IMR-90 (cell line): Measurements from ENCODE around the gene PAPSS2. TPM values are rescaled to one million over a fixed set of nuclear protein-coding genes. Genes with fewer than 3 reads are reported as not detected.

ENCODE experiments used
- ATAC-seq: fragments of 200-7000 bp; cut with Tn5 transposase; 2 replicates; pipeline ENCODE4 v1.9.1; 2020; ENCODE audit warnings: low read depth, mild to moderate bottlenecking, moderate library complexity
- BruUV-seq: library from RNA; stranded (reverse); fragments of 400-500 nt; replicated peaks from 2 replicates; lab custom pipeline; 2021; lab: Mats Ljungman, UMichigan
- CTCF ChIA-PET: fragments of 300-600 bp; formaldehyde crosslinking; extraction: SDS; loops from one replicate; lab custom pipeline; 2021; ENCODE audit warnings: antibody characterized with exemption; lab: Yijun Ruan, JAX
- POLR2A ChIA-PET: fragments of 300-600 bp; sonication (Branson Sonifier 250); formaldehyde crosslinking; loops from one replicate; lab custom pipeline; 2022; ENCODE audit warnings: antibody characterized with exemption; ENCODE audit not compliant: unreplicated experiment; lab: Charles Lee
- DNase-seq: peaks from one replicate; pipeline ENCODE4 v3.0.0; 2013
- H2AFZ ChIP-seq: replicated peaks from 2 replicates; pipeline ENCODE3; 2013; ENCODE audit warnings: low read length, mild to moderate bottlenecking; ENCODE audit not compliant: poor library complexity
- H2AK5ac ChIP-seq: 2 replicates; pipeline ENCODE4 v1.6.1; 2013; ENCODE audit warnings: low read depth, low read length, inconsistent platforms
- H2AK9ac ChIP-seq: replicated peaks from 2 replicates; pipeline ENCODE3; 2013; ENCODE audit warnings: mild to moderate bottlenecking, low read depth, low read length, moderate library complexity; ENCODE audit not compliant: poor library complexity
- H2BK120ac ChIP-seq: 2 replicates; pipeline ENCODE4 v1.6.1; 2013; ENCODE audit warnings: low read depth, low read length, inconsistent platforms
- H2BK15ac ChIP-seq: 3 replicates; pipeline ENCODE4 v1.6.1; 2013; ENCODE audit warnings: low read depth, low read length, inconsistent platforms
- H2BK20ac ChIP-seq: 2 replicates; pipeline ENCODE4 v1.6.1; 2013; ENCODE audit warnings: low read depth, mild to moderate bottlenecking, inconsistent platforms, low read length, moderate library complexity
- H2BK5ac ChIP-seq: 2 replicates; pipeline ENCODE4 v1.6.1; 2013; ENCODE audit warnings: mild to moderate bottlenecking, low read depth, low read length, inconsistent platforms; ENCODE audit not compliant: poor library complexity, severe bottlenecking
- H3K14ac ChIP-seq: replicated peaks from 2 replicates; pipeline ENCODE4 v1.6.1; 2013; ENCODE audit warnings: low read depth, low read length, inconsistent platforms
- H3K18ac ChIP-seq: 2 replicates; pipeline ENCODE4 v1.6.1; 2013; ENCODE audit warnings: low read depth, low read length, control low read depth
- H3K23ac ChIP-seq: 2 replicates; pipeline ENCODE4 v1.6.1; 2013; ENCODE audit warnings: low read depth, low read length, inconsistent platforms
- H3K27ac ChIP-seq: 2 replicates; pipeline ENCODE4 v1.5.1; 2013; ENCODE audit warnings: mild to moderate bottlenecking, control low read depth, low read length; ENCODE audit not compliant: insufficient read depth
- H3K27me3 ChIP-seq: 2 replicates; pipeline ENCODE4 v1.6.1; 2013; ENCODE audit warnings: low read length; ENCODE audit not compliant: control insufficient read depth, insufficient read depth
- H3K36me3 ChIP-seq: 2 replicates; pipeline ENCODE4 v1.6.1; 2013; ENCODE audit warnings: low read length, mixed read lengths; ENCODE audit not compliant: control insufficient read depth, insufficient read depth
- H3K4ac ChIP-seq: 2 replicates; pipeline ENCODE4 v1.6.1; 2013; ENCODE audit warnings: low read depth, low read length, inconsistent platforms
- H3K4me1 ChIP-seq: 2 replicates; pipeline ENCODE4 v1.6.1; 2013; ENCODE audit warnings: low read length, mixed read lengths; ENCODE audit not compliant: control insufficient read depth, insufficient read depth
- H3K4me2 ChIP-seq: 2 replicates; pipeline ENCODE4 v1.6.1; 2013; ENCODE audit warnings: low read depth, mild to moderate bottlenecking, control low read depth, low read length, moderate library complexity
- H3K4me3 ChIP-seq: 2 replicates; pipeline ENCODE4 v1.5.1; 2013; ENCODE audit warnings: low read depth, mild to moderate bottlenecking, control low read depth, low read length, moderate library complexity; ENCODE audit not compliant: insufficient read depth
- H3K56ac ChIP-seq: 2 replicates; pipeline ENCODE4 v1.6.1; 2013; ENCODE audit warnings: low read length, inconsistent platforms; ENCODE audit not compliant: insufficient read depth; ENCODE audit errors: extremely low read depth
- H3K79me1 ChIP-seq, 2 experiments: 2 replicates each; pipeline ENCODE4 v1.6.1; 2013; ENCODE audit warnings: low read length in 2 of 2, inconsistent platforms in 1 of 2, low read depth in 1 of 2
- H3K9ac ChIP-seq: 2 replicates; pipeline ENCODE4 v1.6.1; 2013; ENCODE audit warnings: low read depth, low read length, control low read depth
- H3K9me1 ChIP-seq: 2 replicates; pipeline ENCODE4 v1.6.1; 2013; ENCODE audit warnings: low read length, inconsistent platforms; ENCODE audit not compliant: insufficient read depth
- H3K9me3 ChIP-seq: 2 replicates; pipeline ENCODE4 v1.6.1; 2013; ENCODE audit warnings: low read length; ENCODE audit not compliant: control insufficient read depth, insufficient read depth
- H4K20me1 ChIP-seq: 2 replicates; pipeline ENCODE4 v1.6.1; 2013; ENCODE audit warnings: low read length, inconsistent platforms; ENCODE audit not compliant: insufficient read depth
- H4K5ac ChIP-seq: 2 replicates; pipeline ENCODE4 v1.6.1; 2013; ENCODE audit warnings: mild to moderate bottlenecking, low read depth, low read length, control low read depth
- H4K8ac ChIP-seq, 2 experiments: 2 replicates each; pipeline ENCODE4 v1.6.1; 2013; ENCODE audit warnings: low read depth in 2 of 2, low read length in 2 of 2, control low read depth in 1 of 2, inconsistent platforms in 1 of 2
- H4K91ac ChIP-seq: 2 replicates; pipeline ENCODE4 v1.6.1; 2013; ENCODE audit warnings: low read depth, low read length, inconsistent platforms; ENCODE audit not compliant: insufficient read depth
- BHLHE40 ChIP-seq: fragments of 150-350 bp; IDR thresholded peaks from 2 replicates; pipeline ENCODE4 v1.6.1; 2016; ENCODE audit warnings: mild to moderate bottlenecking, low read depth, low read length
- CEBPB ChIP-seq: IDR thresholded peaks from 2 replicates; pipeline ENCODE4 v1.6.1; 2012; ENCODE audit warnings: low read depth, low read length, improper control_type of control experiment
- CHD1 ChIP-seq: IDR thresholded peaks from 2 replicates; pipeline ENCODE4 v1.6.1; 2012; ENCODE audit warnings: low read depth, low read length, improper control_type of control experiment
- FOS ChIP-seq: fragments of 150-350 bp; IDR thresholded peaks from 2 replicates; pipeline ENCODE4 v1.6.1; 2016; ENCODE audit warnings: low read depth, low read length
- MAFK ChIP-seq: IDR thresholded peaks from 2 replicates; pipeline ENCODE4 v1.6.1; 2012; ENCODE audit warnings: low read depth, low read length, improper control_type of control experiment
- MAZ ChIP-seq: IDR thresholded peaks from 2 replicates; pipeline ENCODE4 v1.6.1; 2012; ENCODE audit warnings: low read depth, mild to moderate bottlenecking, low read length, improper control_type of control experiment, moderate library complexity, borderline replicate concordance
- MXI1 ChIP-seq: IDR thresholded peaks from 2 replicates; pipeline ENCODE4 v1.6.1; 2012; ENCODE audit warnings: low read depth, mild to moderate bottlenecking, low read length, moderate library complexity, borderline replicate concordance
- NFE2L2 ChIP-seq: fragments of 150-350 bp; IDR thresholded peaks from 2 replicates; pipeline ENCODE4 v1.6.1; 2016; ENCODE audit warnings: low read depth, mild to moderate bottlenecking, low read length
- RAD21 ChIP-seq: IDR thresholded peaks from 2 replicates; pipeline ENCODE4 v1.6.1; 2012; ENCODE audit warnings: low read length, improper control_type of control experiment
- RFX5 ChIP-seq: IDR thresholded peaks from 2 replicates; pipeline ENCODE4 v1.8.0; 2012; ENCODE audit warnings: low read depth, mild to moderate bottlenecking, low read length, moderate library complexity
- WGBS, 2 experiments: methylation state at CpG; one replicate each; pipeline versions ENCODE4 v1.1.5 to v1.1.7; 2013; ENCODE audit warnings: missing lambda C conversion rate in 2 of 2; ENCODE audit not compliant: insufficient read length in 1 of 2; ENCODE audit errors: extremely low coverage in 2 of 2; 5-methylcytosine and 5-hydroxymethylcytosine counted together
- dilution Hi-C: fragments of 300-500 bp; cut with HindIII; formaldehyde crosslinking; loops from one replicate; pipeline ENCODE4 v1.14.3; 2018; ENCODE audit warnings: low sequenced_read_pairs; ENCODE audit not compliant: unreplicated experiment
- in situ Hi-C: fragments of 300-500 bp; cut with MboI; formaldehyde crosslinking; loops from 3 replicates; pipeline ENCODE4 v1.14.3; 2019; ENCODE audit warnings: low sequenced_read_pairs, inconsistent platforms, mixed read lengths
- intact Hi-C: fragments of 100-400 bp; cut with micrococcal nuclease; formaldehyde crosslinking; loops from 2 replicates; pipeline ENCODE4 v1.10.0; 2022
- polyA plus RNA-seq, 3 experiments: library from polyadenylated mRNA; depleted of rRNA; stranded (reverse); fragments of >200 nt; gene quantifications; 2 replicates each; pipeline ENCODE4 v1.2.3, GENCODE V29; 2012; ENCODE audit warnings: low replicate concordance in 1 of 3
- total RNA-seq: library from RNA; depleted of rRNA; stranded (reverse); fragments of >200 nt; gene quantifications from 2 replicates; pipeline ENCODE4 v1.2.3, GENCODE V29; 2012
- TF ChIP-seq, protein P1 (sequence below): conservative IDR thresholded peaks from 2 replicates; pipeline ENCODE4 v1.5.1; 2012; ENCODE audit warnings: mild to moderate bottlenecking, low read depth, low read length, improper control_type of control experiment
- TF ChIP-seq, protein P2 (sequence below): fragments of 150-350 bp; IDR thresholded peaks from 2 replicates; pipeline ENCODE4 v1.6.1; 2017; ENCODE audit warnings: mild to moderate bottlenecking, antibody characterized with exemption, low read length, low read depth

PAPSS2 gene
- total and polyA plus RNA-seq, 2 of the 4 experiments (the other 2 are of a cell fraction) = 55.0 to 63.3 TPM

DNA sequence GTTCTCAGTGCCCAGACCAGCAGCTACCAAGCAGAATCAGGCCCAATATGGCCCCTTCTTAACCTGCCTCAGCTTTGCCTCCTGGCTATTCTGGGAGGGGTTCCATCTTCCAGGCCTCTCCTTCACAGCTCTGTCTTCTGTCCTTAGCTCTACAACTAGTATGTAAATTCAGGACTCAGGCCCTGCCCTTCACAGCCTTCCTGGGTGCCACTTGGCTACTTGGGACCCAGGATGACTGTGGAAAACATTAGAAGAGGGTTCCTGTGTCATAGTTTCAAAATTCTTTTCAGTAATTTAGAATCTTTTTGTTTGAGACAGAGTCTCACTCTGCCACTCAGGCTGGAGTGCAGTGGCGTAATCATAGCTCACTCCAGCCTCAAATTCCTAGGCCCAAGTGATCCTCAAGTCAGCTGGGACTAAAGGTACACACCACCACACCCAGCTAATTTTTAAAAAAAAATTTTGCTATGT lies 33.2 kb upstream of the PAPSS2 start:
- dilution Hi-C loops (no loop called here), in situ Hi-C loops (no loop called here), intact Hi-C loops (no loop called here)
- Histone ChIP-seq H2AFZ (no peak overlapping the region), H4K20me1 (no peaks in the 10 kb centered on the region), H4K5ac (no peak overlapping the region), H3K79me1 (no peaks in the 10 kb centered on the region), H3K27me3 (peaks cover 3% of the 10 kb centered on the region), H3K36me3 (no peaks in the 10 kb centered on the region), H3K4me1 (no peaks in the 10 kb centered on the region), H3K18ac (no peak overlapping the region), H2BK15ac (no peak overlapping the region), H3K27ac (no peak overlapping the region), H2BK5ac (no peak overlapping the region), H3K9me1 (no peaks in the 10 kb centered on the region), H3K4me3 (no peak overlapping the region), H2AK9ac (no peak overlapping the region), H4K91ac (no peak overlapping the region), H3K23ac (no peak overlapping the region), H2BK20ac (no peak overlapping the region), H3K4ac (no peak overlapping the region), H3K56ac (no peak overlapping the region), H2AK5ac (no peak overlapping the region), H3K14ac (no peak overlapping the region), H4K8ac (no peak overlapping the region), H3K9ac (no peak overlapping the region), H3K9me3 (no peaks in the 10 kb centered on the region), H3K4me2 (no peak overlapping the region), H2BK120ac (no peak overlapping the region)
- DNase-seq (no peak), ATAC-seq (no peak)
- ChIA-PET CTCF (no interaction called here), POLR2A (interaction anchor here (0.6 kb wide), 1 partner anchor 99 kb away, joined by 3 read pairs; no protein-coding TSS in a partner anchor)
- TF ChIP-seq, protein P1, sequence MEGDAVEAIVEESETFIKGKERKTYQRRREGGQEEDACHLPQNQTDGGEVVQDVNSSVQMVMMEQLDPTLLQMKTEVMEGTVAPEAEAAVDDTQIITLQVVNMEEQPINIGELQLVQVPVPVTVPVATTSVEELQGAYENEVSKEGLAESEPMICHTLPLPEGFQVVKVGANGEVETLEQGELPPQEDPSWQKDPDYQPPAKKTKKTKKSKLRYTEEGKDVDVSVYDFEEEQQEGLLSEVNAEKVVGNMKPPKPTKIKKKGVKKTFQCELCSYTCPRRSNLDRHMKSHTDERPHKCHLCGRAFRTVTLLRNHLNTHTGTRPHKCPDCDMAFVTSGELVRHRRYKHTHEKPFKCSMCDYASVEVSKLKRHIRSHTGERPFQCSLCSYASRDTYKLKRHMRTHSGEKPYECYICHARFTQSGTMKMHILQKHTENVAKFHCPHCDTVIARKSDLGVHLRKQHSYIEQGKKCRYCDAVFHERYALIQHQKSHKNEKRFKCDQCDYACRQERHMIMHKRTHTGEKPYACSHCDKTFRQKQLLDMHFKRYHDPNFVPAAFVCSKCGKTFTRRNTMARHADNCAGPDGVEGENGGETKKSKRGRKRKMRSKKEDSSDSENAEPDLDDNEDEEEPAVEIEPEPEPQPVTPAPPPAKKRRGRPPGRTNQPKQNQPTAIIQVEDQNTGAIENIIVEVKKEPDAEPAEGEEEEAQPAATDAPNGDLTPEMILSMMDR = no peak
- TF ChIP-seq RAD21 (no peak), FOS (no peak), CEBPB (no peak), MAZ (no peak), NFE2L2 (no peak), CHD1 (no peak), MAFK (no peak), MXI1 (no peak), BHLHE40 (no peak), RFX5 (no peak)
- TF ChIP-seq, protein P2, sequence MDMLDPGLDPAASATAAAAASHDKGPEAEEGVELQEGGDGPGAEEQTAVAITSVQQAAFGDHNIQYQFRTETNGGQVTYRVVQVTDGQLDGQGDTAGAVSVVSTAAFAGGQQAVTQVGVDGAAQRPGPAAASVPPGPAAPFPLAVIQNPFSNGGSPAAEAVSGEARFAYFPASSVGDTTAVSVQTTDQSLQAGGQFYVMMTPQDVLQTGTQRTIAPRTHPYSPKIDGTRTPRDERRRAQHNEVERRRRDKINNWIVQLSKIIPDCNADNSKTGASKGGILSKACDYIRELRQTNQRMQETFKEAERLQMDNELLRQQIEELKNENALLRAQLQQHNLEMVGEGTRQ = no peak
- no TSS peak for BruUV-seq
- no CpG with 5 or more reads among the region's 1 CpG for WGBS, 2 experiments
